G401.6 (cell line): ENCODE measurements around the gene PTGIR.
A peak's percentile ranks its signal among the peaks of the same experiment; 100 is the strongest.

Experiments used
- FAIRE-seq: peaks from 2 replicates; lab custom pipeline; 2012; peaks lifted over from hg19 to GRCh38; lab: Jason Lieb, UNC

The PTGIR gene

GRCh38 chr19:46614114-46614722, 10.7 kb downstream of the PTGIR start:
- peak; percentile 71 for FAIRE-seq

GRCh38 chr19:46613525-46613924, 11.4 kb downstream of the PTGIR start:
- FAIRE-seq: no peak

GRCh38 chr19:46611776-46612175, 13.1 kb downstream of the PTGIR start:
- no peak for FAIRE-seq

GRCh38 chr19:46610851-46611770, 13.8 kb downstream of the PTGIR start:
- FAIRE-seq: no peak

GRCh38 chr19:46610413-46610775, 14.5 kb downstream of the PTGIR start:
- FAIRE-seq: no peak

- FAIRE-seq: no peak
Measured at GRCh38 chr19:46609511-46610412, 15.1 kb downstream of the PTGIR start.

GRCh38 chr19:46608581-46609345, 16.1 kb downstream of the PTGIR start:
- FAIRE-seq: no peak

GRCh38 chr19:46608178-46608577, 16.7 kb downstream of the PTGIR start:
- FAIRE-seq: no peak

GRCh38 chr19:46607448-46607841, 17.4 kb downstream of the PTGIR start:
- FAIRE-seq: no peak

- FAIRE-seq: no peak
Measured at GRCh38 chr19:46606681-46607447, 18.0 kb downstream of the PTGIR start.

GRCh38 chr19:46606019-46606418, 18.9 kb downstream of the PTGIR start:
- FAIRE-seq: no peak

GRCh38 chr19:46605356-46605821, 19.5 kb downstream of the PTGIR start:
- no peak for FAIRE-seq

- no peak for FAIRE-seq
Measured at GRCh38 chr19:46604781-46605355, 20.0 kb downstream of the PTGIR start.

GRCh38 chr19:46603752-46604231, 21.1 kb downstream of the PTGIR start:
- FAIRE-seq: no peak

GRCh38 chr19:46603195-46603637, 21.7 kb downstream of the PTGIR start:
- FAIRE-seq: no peak

- FAIRE-seq: no peak
Measured at GRCh38 chr19:46602392-46603194, 22.3 kb downstream of the PTGIR start.

- no peak for FAIRE-seq
Measured at GRCh38 chr19:46601318-46602224, 23.3 kb downstream of the PTGIR start, which contains the start of gene CALM3. Gene CALM3 (plus strand): TSS chr19:46601330. CDS start chr19:46601435, 105 bp downstream.
